ENCODE results near the gene NPC1.

- no peak for TF ChIP-seq POLR2A (IDR thresholded peaks at IDR 0.05)
- TF ChIP-seq, protein P1, sequence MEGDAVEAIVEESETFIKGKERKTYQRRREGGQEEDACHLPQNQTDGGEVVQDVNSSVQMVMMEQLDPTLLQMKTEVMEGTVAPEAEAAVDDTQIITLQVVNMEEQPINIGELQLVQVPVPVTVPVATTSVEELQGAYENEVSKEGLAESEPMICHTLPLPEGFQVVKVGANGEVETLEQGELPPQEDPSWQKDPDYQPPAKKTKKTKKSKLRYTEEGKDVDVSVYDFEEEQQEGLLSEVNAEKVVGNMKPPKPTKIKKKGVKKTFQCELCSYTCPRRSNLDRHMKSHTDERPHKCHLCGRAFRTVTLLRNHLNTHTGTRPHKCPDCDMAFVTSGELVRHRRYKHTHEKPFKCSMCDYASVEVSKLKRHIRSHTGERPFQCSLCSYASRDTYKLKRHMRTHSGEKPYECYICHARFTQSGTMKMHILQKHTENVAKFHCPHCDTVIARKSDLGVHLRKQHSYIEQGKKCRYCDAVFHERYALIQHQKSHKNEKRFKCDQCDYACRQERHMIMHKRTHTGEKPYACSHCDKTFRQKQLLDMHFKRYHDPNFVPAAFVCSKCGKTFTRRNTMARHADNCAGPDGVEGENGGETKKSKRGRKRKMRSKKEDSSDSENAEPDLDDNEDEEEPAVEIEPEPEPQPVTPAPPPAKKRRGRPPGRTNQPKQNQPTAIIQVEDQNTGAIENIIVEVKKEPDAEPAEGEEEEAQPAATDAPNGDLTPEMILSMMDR (IDR thresholded peaks at IDR 0.05): no peak
These were observed 83.7 kb downstream of the NPC1 start for GRCh38 chr18:23502516-23503037.

Data from body of pancreas (tissue), 4 donors.